DOHH2 (cell line): ENCODE data around the gene PRAMEF12.

Experiments
- CTCF ChIP-seq: fragments of 200-600 bp; sonication (generic); IDR thresholded peaks from one replicate; pipeline ENCODE4 v1.5.1; 2014; ENCODE audit warnings: antibody characterized with exemption, mild to moderate bottlenecking, low read depth, low read length; ENCODE audit not compliant: poor library complexity, severe bottlenecking
- EZH2phosphoT487 ChIP-seq: fragments of 200-600 bp; sonication (generic); IDR thresholded peaks from 2 replicates; pipeline ENCODE4 v1.6.1; 2017; ENCODE audit warnings: borderline replicate concordance, mild to moderate bottlenecking, antibody characterized with exemption, low read length, moderate library complexity, mixed read lengths

DNA sequence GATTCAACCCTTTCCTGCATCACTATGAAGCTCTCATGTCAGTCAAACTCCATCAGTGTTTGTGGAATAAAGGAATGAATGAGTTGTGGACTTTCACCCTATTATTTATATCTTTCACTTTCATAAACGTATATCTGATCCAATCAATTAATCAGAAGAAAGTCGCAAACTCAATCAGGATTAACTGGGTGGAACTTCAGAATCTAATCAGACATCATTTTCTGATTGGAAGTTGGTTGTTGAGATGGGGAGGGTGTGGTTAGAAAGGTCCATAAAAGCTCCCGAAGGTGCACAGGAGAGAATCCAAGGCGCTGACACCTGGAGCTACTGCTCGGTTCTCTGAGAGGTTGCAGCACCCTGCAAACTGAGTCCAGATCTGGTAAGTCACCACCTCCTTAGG lies at the start of gene PRAMEF12:
- TF ChIP-seq CTCF (no peak), EZH2phosphoT487 (no peak)
